ENCODE results near the gene EHD2. TPM values are rescaled to one million over a fixed set of nuclear protein-coding genes. Genes with fewer than 3 reads are reported as not detected.

The EHD2 gene
- total and polyA plus RNA-seq, 12 donors: 5.8 to 170 (median 102) TPM

DNA sequence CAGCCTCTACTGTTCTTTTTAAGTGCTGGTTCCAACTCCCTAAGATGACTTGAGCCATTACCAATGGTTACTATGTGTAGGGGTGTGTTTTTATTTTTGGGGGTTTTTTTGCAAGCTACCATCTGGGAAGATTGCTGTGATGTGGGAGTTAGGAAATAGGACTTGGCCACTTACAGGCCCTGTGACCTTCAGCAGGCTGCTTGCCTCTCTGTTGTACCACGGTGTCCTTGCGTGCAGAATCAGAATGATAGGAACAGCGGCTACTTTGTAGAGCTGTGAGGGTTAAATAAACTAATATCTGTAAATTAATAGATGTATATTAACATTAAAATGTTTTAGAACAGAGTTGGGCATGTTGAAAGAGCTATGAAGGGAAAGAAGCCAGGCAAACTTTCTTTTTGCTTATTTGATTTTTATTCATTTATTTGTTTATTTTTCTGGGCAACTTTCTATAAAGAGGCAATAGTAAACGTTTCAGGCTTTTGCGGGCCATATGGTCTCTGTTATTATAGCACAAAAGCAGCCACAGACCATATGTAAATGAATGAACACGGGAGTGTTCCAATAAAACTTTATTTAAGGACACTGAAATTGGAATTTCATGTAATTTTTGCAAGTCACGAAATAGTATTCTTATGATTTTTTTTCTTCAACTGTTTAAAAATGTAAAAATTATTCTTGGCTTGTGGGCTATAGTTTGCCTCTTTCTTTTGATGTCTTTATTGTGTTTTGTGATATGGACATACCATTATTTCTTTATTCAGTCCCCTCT, 26.4 kb upstream of the EHD2 start:
- peaks cover 3 to 7% of the 10 kb centered on the region in 2 donors for H3K4me1 ChIP-seq (replicated peaks in 1 of 2)
- no peaks in the 10 kb centered on the region for H3K36me3 ChIP-seq (replicated peaks in 1 of 2)
- 60 to 73% (median 62%) methylated on average over 7 of the region's 7 CpGs for WGBS, 4 donors
- no peak overlapping the region for H3K4me3 ChIP-seq
- peak in 3 of 7 donors; percentile 46 to 71 (median 51) for DNase-seq
- peak overlapping the region in 2 of 5 donors; percentile 14 to 29 for H3K27ac ChIP-seq
- no peaks in the 10 kb centered on the region for H3K27me3 ChIP-seq
- intact Hi-C loops (cut with DNase I): no loop called here
- no peaks in the 10 kb centered on the region for H3K9me3 ChIP-seq (replicated peaks in 1 of 3)
- TF ChIP-seq CTCF (IDR thresholded peaks at IDR 0.05): no peak
- no peak for TF ChIP-seq POLR2A (IDR thresholded peaks at IDR 0.05)

- no peak overlapping the region for H3K4me3 ChIP-seq
- H3K27me3 ChIP-seq: no peaks in the 10 kb centered on the region
- no peak overlapping the region for H3K27ac ChIP-seq
- peaks cover 0 to 5% of the 10 kb centered on the region in 2 donors for H3K36me3 ChIP-seq (replicated peaks in 1 of 2)
- no peak for TF ChIP-seq CTCF (IDR thresholded peaks at IDR 0.05)
- no peak for TF ChIP-seq POLR2A (IDR thresholded peaks at IDR 0.05)
- no peaks in the 10 kb centered on the region for H3K9me3 ChIP-seq (replicated peaks in 1 of 3)
- H3K4me1 ChIP-seq (replicated peaks in 1 of 2): peaks cover 3 to 7% of the 10 kb centered on the region in 2 donors
- intact Hi-C loops (cut with DNase I): no loop called here
- WGBS, 4 donors: 84 to 94% (median 92%) methylated on average over 7 of the region's 7 CpGs
- no peak for DNase-seq
Measured at GRCh38 chr19:47687906-47688305, 25.3 kb upstream of the EHD2 start.

- H3K4me1 ChIP-seq (replicated peaks in 1 of 2): peaks cover 3 to 7% of the 10 kb centered on the region in 2 donors
- H3K36me3 ChIP-seq (replicated peaks in 1 of 2): peaks cover 0 to 5% of the 10 kb centered on the region in 2 donors
- no peak overlapping the region for H3K4me3 ChIP-seq
- WGBS, 4 donors: 96 to 97% (median 96%) methylated on average over 5 of the region's 5 CpGs
- H3K9me3 ChIP-seq (replicated peaks in 1 of 3): no peaks in the 10 kb centered on the region
- H3K27ac ChIP-seq: no peak overlapping the region
- no peaks in the 10 kb centered on the region for H3K27me3 ChIP-seq
- no peak for DNase-seq
- TF ChIP-seq POLR2A (IDR thresholded peaks at IDR 0.05) (no peak), CTCF (IDR thresholded peaks at IDR 0.05) (no peak)
- intact Hi-C loops (cut with DNase I): loop anchor here (10.0 kb wide), 2 partner anchors 86 to 176 kb away; partner anchors contain the start of genes BICRA (in 1 of the 2) and NAPA (in 1 of the 2)
Measured at GRCh38 chr19:47691090-47691489, 22.1 kb upstream of the EHD2 start.

GRCh38 chr19:47691782-47692181, 21.4 kb upstream of the EHD2 start:
- no peaks in the 10 kb centered on the region for H3K9me3 ChIP-seq (replicated peaks in 1 of 3)
- no peak for DNase-seq
- no peaks in the 10 kb centered on the region for H3K27me3 ChIP-seq
- H3K27ac ChIP-seq: no peak overlapping the region
- peaks cover 0 to 4% of the 10 kb centered on the region in 2 donors for H3K4me1 ChIP-seq (replicated peaks in 1 of 2)
- no peak overlapping the region for H3K4me3 ChIP-seq
- TF ChIP-seq CTCF (IDR thresholded peaks at IDR 0.05) (no peak), POLR2A (IDR thresholded peaks at IDR 0.05) (no peak)
- intact Hi-C loops (cut with DNase I): loop anchor here (10.0 kb wide), 2 partner anchors 87 to 177 kb away; partner anchors contain the start of genes BICRA (in 1 of the 2) and NAPA (in 1 of the 2)
- WGBS, 4 donors: 47 to 92% (median 81%) methylated on average over 7 of the region's 7 CpGs
- peaks cover 0 to 5% of the 10 kb centered on the region in 2 donors for H3K36me3 ChIP-seq (replicated peaks in 1 of 2)
